Measurements from ENCODE around the gene ARHGEF12.

Gene ARHGEF12

GRCh38 chr11:120391292-120391691 lies 55.1 kb downstream of the ARHGEF12 start:
- no peak for TF ChIP-seq CTCF (IDR thresholded peaks at IDR 0.05; ENCODE audit: low read depth, low read length)
- in situ Hi-C loops (cut with HindIII; ENCODE audit: low sequenced_read_pairs) = no loop called here
- DNase-seq (ENCODE audit: low read depth, low spot score) = no peak
- no peak overlapping the region for H3K4me3 ChIP-seq (ENCODE audit: low read depth, low read length)

GRCh38 chr11:120391854-120392253 lies 55.6 kb downstream of the ARHGEF12 start:
- peak; percentile 32 for DNase-seq (ENCODE audit: low read depth, low spot score)
- H3K4me3 ChIP-seq (ENCODE audit: low read depth, low read length) = no peak overlapping the region
- in situ Hi-C loops (cut with HindIII; ENCODE audit: low sequenced_read_pairs) = no loop called here
- TF ChIP-seq CTCF (IDR thresholded peaks at IDR 0.05; ENCODE audit: low read depth, low read length) = no peak

- in situ Hi-C loops (cut with HindIII; ENCODE audit: low sequenced_read_pairs) = no loop called here
- no peak for TF ChIP-seq CTCF (IDR thresholded peaks at IDR 0.05; ENCODE audit: low read depth, low read length)
- DNase-seq (ENCODE audit: low read depth, low spot score) = no peak
- no peak overlapping the region for H3K4me3 ChIP-seq (ENCODE audit: low read depth, low read length)
Observed at GRCh38 chr11:120392314-120392713, 56.1 kb downstream of the ARHGEF12 start.

- in situ Hi-C loops (cut with HindIII; ENCODE audit: low sequenced_read_pairs) = no loop called here
- no peak for TF ChIP-seq CTCF (IDR thresholded peaks at IDR 0.05; ENCODE audit: low read depth, low read length)
- no peak overlapping the region for H3K4me3 ChIP-seq (ENCODE audit: low read depth, low read length)
- peak; percentile 44 for DNase-seq (ENCODE audit: low read depth, low spot score)
Observed at GRCh38 chr11:120392793-120393192, 56.6 kb downstream of the ARHGEF12 start.

GRCh38 chr11:120394119-120394518 lies 57.9 kb downstream of the ARHGEF12 start:
- no peak overlapping the region for H3K4me3 ChIP-seq (ENCODE audit: low read depth, low read length)
- no peak for DNase-seq (ENCODE audit: low read depth, low spot score)
- TF ChIP-seq CTCF (IDR thresholded peaks at IDR 0.05; ENCODE audit: low read depth, low read length) = no peak
- in situ Hi-C loops (cut with HindIII; ENCODE audit: low sequenced_read_pairs) = no loop called here

GRCh38 chr11:120395778-120396177 lies 59.6 kb downstream of the ARHGEF12 start:
- no peak overlapping the region for H3K4me3 ChIP-seq (ENCODE audit: low read depth, low read length)
- in situ Hi-C loops (cut with HindIII; ENCODE audit: low sequenced_read_pairs) = no loop called here
- DNase-seq (ENCODE audit: low read depth, low spot score) = no peak
- TF ChIP-seq CTCF (IDR thresholded peaks at IDR 0.05; ENCODE audit: low read depth, low read length) = no peak

- no peak for TF ChIP-seq CTCF (IDR thresholded peaks at IDR 0.05; ENCODE audit: low read depth, low read length)
- DNase-seq (ENCODE audit: low read depth, low spot score) = no peak
- no peak overlapping the region for H3K4me3 ChIP-seq (ENCODE audit: low read depth, low read length)
- in situ Hi-C loops (cut with HindIII; ENCODE audit: low sequenced_read_pairs) = no loop called here
Observed at GRCh38 chr11:120398132-120398531, 61.9 kb downstream of the ARHGEF12 start.
